NCI-H146 treated with DMSO at 0.1 percent for 48 hours (cell line): ENCODE data around the gene C1orf198.

ENCODE experiments used
- DNase-seq: peaks from one replicate; lab custom pipeline; 2025; ENCODE audit not compliant: unreplicated experiment; lab: John Stamatoyannopoulos, UW

C1orf198 gene

GRCh38 chr1:230892018-230892491, 23.7 kb upstream of the C1orf198 start:
- no peak for DNase-seq

GRCh38 chr1:230891413-230891812, 23.1 kb upstream of the C1orf198 start:
- no peak for DNase-seq

GRCh38 chr1:230884646-230885045, 16.3 kb upstream of the C1orf198 start:
- DNase-seq: no peak

GRCh38 chr1:230883967-230884366, 15.6 kb upstream of the C1orf198 start:
- DNase-seq: no peak

- no peak for DNase-seq
Measured at GRCh38 chr1:230879778-230880177, 11.5 kb upstream of the C1orf198 start.

- no peak for DNase-seq
Measured at GRCh38 chr1:230878591-230878990, 10.3 kb upstream of the C1orf198 start.

GRCh38 chr1:230877924-230878590, 9.7 kb upstream of the C1orf198 start:
- DNase-seq: no peak

GRCh38 chr1:230877146-230877923, 9.0 kb upstream of the C1orf198 start:
- DNase-seq: no peak

GRCh38 chr1:230876660-230877059, 8.3 kb upstream of the C1orf198 start:
- no peak for DNase-seq

GRCh38 chr1:230875370-230875769, 7.0 kb upstream of the C1orf198 start:
- DNase-seq: no peak

GRCh38 chr1:230870916-230871315, 2.6 kb upstream of the C1orf198 start:
- DNase-seq: no peak

- DNase-seq: no peak
Measured at GRCh38 chr1:230869500-230869899, 1.2 kb upstream of the C1orf198 start.

- peak; percentile 52 for DNase-seq
Measured at GRCh38 chr1:230868736-230869385, 540 bp upstream of the C1orf198 start.

- DNase-seq: no peak
Measured at GRCh38 chr1:230867101-230867902, 1.0 kb downstream of the C1orf198 start.

GRCh38 chr1:230866171-230867070, 1.9 kb downstream of the C1orf198 start:
- no peak for DNase-seq

GRCh38 chr1:230865062-230865817, 3.1 kb downstream of the C1orf198 start:
- no peak for DNase-seq

GRCh38 chr1:230864441-230864840, 3.9 kb downstream of the C1orf198 start:
- DNase-seq: no peak

- no peak for DNase-seq
Measured at GRCh38 chr1:230863449-230863848, 4.9 kb downstream of the C1orf198 start.

GRCh38 chr1:230861970-230862595, 6.2 kb downstream of the C1orf198 start:
- no peak for DNase-seq
